ENCODE measurements around the gene SPECC1.
"Not testable (repeated sequence)": the region's sequence is repeated elsewhere in the genome, so short reads cannot be mapped to it uniquely, and the experiment has no call there.

Gene SPECC1

DNA sequence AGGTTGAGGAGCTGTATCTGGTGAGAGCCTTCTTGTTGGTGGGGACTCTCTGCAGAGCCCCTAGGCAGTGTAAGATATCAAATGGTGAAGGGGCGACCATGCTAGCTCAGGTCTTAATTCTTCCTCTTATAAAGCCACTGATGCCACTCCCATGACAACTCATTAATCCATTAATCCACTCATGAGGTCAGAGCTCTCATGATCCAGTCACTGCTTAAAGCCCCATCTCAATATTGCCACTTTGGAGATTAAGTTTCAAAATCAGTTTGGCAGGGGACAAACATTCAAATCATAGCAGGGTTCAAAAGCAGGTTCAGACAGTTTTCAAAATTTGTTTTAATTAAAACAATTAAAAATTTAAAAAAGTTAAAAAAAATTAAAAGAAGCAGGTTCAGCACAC lies 13.1 kb upstream of the SPECC1 start:
- Mint-ChIP-seq H3K27me3 (peaks cover 22% of the 10 kb centered on the region), H3K4me1 (peaks cover 7% of the 10 kb centered on the region), H3K27ac (no peak overlapping the region), H3K9me3 (no peaks in the 10 kb centered on the region), H3K4me3 (no peak overlapping the region)
- no peak for DNase-seq
- no peak for ATAC-seq

GRCh38 chr17:19996502-19996901 lies 12.7 kb upstream of the SPECC1 start:
- DNase-seq (no peak), ATAC-seq (no peak)
- Mint-ChIP-seq H3K4me1 (peaks cover 7% of the 10 kb centered on the region), H3K4me3 (no peak overlapping the region), H3K27ac (no peak overlapping the region), H3K27me3 (peaks cover 22% of the 10 kb centered on the region), H3K9me3 (no peaks in the 10 kb centered on the region)

DNA sequence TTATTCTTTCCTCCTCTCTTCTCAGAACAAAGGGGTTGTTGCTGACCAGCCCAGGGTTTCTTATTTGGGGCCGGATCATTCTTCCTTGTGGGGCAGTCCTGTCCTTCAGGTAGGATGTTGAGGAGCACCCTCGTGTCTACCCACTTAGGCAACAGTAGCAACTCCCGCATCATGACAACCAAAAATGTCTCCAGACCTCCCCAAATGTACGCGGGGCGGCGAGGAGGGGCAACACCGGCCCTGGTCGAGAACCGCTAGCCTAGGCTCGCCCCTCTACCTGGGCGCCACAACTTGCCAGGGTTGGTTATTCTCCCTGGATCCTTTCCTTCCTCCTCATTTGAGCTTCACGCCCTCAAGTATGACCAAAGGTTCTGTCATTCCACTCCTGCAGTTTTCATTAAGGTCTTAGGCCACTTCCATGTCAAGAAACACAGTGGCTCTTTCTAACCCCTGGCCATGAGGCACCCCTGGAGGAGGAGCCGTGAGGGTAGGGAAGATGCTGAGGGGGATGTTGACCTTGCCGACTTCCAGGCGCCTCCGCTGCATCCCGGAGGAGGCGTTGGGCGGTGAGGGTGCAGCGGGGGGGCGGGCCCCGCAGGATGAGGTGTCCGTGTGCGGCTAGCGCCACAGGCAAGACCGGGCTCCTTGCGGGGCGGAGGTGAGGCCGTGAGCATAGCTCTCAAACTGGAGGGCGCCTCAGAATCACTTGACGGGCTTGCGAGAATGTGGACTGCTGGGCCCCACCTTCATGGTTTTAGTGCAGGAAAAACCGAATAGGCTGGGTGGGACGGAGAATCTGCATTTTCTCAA lies 712 bp upstream of the SPECC1 start:
- peak; percentile 48 for ATAC-seq
- peaks cover 10% of the 10 kb centered on the region for H3K4me1 Mint-ChIP-seq
- peak overlapping the region; percentile 76 to 77 for H3K4me3 Mint-ChIP-seq
- H3K9me3 Mint-ChIP-seq, result no peaks in the 10 kb centered on the region
- H3K27me3 Mint-ChIP-seq, result peaks cover 74% of the 10 kb centered on the region
- DNase-seq, result no peak
- no peak overlapping the region for H3K27ac Mint-ChIP-seq

- H3K27me3 Mint-ChIP-seq, result peaks cover 80% of the 10 kb centered on the region
- no peak overlapping the region for H3K27ac Mint-ChIP-seq
Observed at GRCh38 chr17:20009052-20009301, 182 bp upstream of the SPECC1 start.

DNA sequence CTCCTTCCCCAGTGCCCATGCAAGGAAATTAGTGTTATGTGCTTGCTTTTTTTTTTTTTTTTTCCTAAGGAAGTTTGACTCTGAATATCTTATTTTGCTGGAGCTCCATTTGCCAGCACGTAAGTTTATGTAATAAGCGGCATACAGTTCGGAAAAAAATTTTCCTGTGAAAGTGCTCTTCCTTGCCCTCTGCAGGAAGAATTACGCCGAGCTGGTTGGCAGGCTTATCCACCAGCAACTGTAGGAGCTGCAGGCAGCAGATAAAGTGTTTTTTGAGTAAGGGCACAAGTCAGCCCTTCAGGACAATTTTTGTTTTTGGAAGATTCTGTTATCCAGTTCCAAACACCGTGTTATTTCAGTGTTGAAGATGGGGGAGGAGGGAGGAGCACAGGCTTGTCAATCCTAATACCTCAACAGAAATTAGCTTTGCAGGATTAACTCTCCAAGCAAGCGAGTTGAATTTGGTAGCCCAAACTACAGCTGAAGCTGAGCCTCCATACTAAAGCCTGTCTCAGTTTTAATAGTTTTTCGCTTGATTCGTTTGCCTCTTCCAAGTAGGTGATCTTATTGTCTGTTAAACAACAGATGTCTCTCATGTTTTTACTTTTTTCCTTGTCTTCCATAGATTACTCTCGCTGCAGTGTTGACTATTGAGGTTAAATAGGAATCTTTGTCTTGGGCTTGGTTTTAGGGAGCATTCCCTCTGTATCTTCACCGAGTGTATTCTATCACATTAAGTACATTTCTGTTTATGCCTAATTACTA lies 1.1 kb downstream of the SPECC1 start:
- Mint-ChIP-seq H3K4me1 (peaks cover 10% of the 10 kb centered on the region), H3K27ac (no peak overlapping the region), H3K9me3 (no peaks in the 10 kb centered on the region), H3K4me3 (peak overlapping the region; percentile 69 to 78), H3K27me3 (peaks cover 83% of the 10 kb centered on the region)
- ATAC-seq (no peak), DNase-seq (no peak)

More at GRCh38 chr17:20009052-20009301, 182 bp upstream of the SPECC1 start:
- Mint-ChIP-seq H3K4me3 (peak overlapping the region; percentile 76 to 77), H3K4me1 (peaks cover 10% of the 10 kb centered on the region), H3K9me3 (no peaks in the 10 kb centered on the region)
- no peak for DNase-seq
- no peak for ATAC-seq

- peaks cover 10% of the 10 kb centered on the region for H3K4me1 Mint-ChIP-seq
- no peak overlapping the region for H3K27ac Mint-ChIP-seq
- no peaks in the 10 kb centered on the region for H3K9me3 Mint-ChIP-seq
- peaks cover 77% of the 10 kb centered on the region for H3K27me3 Mint-ChIP-seq
- peak overlapping the region in 1 of 2 donors; percentile 78 for H3K4me3 Mint-ChIP-seq
- DNase-seq, result no peak
- no peak for ATAC-seq
Observed at GRCh38 chr17:20010936-20011335, 1.8 kb downstream of the SPECC1 start.

DNA sequence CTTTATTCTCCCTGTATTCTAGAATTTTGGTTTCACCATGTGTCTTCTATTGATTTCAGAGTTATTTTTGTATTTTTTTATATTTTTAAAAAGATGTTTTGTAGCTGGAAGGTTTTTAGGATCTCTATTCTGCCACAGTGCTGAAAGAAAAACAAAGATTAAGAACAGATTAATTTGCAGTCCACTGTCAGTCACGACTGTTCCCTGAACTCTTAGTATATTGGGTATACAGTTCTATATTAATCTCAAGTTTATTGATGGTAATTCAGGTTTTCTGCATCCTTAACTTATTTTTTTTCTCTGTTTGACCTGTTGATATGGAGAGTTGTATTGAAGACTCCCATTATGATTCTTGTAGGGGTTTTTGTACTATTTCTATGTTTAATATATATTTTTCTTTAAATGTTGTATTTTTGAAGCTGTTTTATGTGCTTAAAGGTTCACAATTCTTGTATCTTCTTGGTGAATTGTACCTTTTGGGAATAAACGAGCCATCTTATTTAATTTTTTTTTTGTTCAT lies 2.9 kb downstream of the SPECC1 start:
- H3K4me1 Mint-ChIP-seq, result peaks cover 10% of the 10 kb centered on the region
- ATAC-seq (no peak), DNase-seq (no peak)
- H3K9me3 Mint-ChIP-seq, result no peaks in the 10 kb centered on the region
- H3K4me3 Mint-ChIP-seq, result no peak overlapping the region
- peaks cover 66% of the 10 kb centered on the region for H3K27me3 Mint-ChIP-seq
- H3K27ac Mint-ChIP-seq, result no peak overlapping the region

GRCh38 chr17:20016475-20016992 lies 7.4 kb downstream of the SPECC1 start:
- not testable (repeated sequence) for ATAC-seq, DNase-seq, H3K4me1 Mint-ChIP-seq, H3K4me3 Mint-ChIP-seq, H3K9me3 Mint-ChIP-seq, H3K27ac Mint-ChIP-seq
- peaks cover 37% of the 10 kb centered on the region for H3K27me3 Mint-ChIP-seq

DNA sequence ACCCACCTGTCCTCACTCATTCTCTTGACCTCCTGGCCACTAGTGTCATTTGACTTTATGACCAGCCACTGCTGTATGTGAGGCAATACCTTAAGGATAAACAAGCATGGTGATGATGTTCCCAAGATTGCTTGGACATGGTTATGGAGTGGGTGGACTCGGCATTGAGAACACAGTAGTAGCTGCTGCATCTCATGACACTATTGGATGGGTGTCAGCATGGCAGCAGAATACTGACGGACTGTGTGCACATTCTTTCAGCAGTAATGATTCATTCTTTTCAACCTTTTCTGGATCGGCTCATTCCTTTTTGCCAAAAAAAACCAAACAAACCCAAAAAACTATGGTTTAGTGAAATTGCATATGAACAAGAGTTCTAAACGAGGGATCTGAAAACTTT lies 13.5 kb downstream of the SPECC1 start:
- DNase-seq (no peak), ATAC-seq (no peak)
- H3K27me3 Mint-ChIP-seq, result peaks cover 8% of the 10 kb centered on the region
- H3K9me3 Mint-ChIP-seq, result no peaks in the 10 kb centered on the region
- H3K4me3 Mint-ChIP-seq, result no peak overlapping the region
- H3K4me1 Mint-ChIP-seq, result no peaks in the 10 kb centered on the region
- H3K27ac Mint-ChIP-seq, result no peak overlapping the region

DNA sequence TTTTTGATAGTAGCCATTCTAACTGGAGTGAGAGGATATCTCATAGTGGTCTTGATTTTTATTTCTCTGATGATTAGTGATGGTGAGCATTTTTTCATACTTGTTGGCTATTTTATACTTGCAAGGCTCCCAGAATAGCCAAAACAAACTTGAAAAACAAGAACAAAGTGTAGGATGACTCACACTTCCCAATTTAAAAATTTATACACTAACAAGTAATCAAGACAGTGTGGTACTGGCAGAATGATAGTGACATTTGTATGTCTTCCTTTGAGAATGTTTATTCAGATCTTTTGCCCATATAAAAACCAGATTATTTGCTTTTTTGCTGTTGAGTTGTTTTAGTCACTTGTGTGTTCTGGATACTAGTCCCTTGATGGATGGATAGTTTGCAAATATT lies 17.8 kb downstream of the SPECC1 start:
- DNase-seq, result no peak
- Mint-ChIP-seq H3K27me3 (peaks cover 8% of the 10 kb centered on the region), H3K4me1 (no peaks in the 10 kb centered on the region), H3K4me3 (no peak overlapping the region), H3K27ac (no peak overlapping the region), H3K9me3 (no peaks in the 10 kb centered on the region)
- no peak for ATAC-seq

DNA sequence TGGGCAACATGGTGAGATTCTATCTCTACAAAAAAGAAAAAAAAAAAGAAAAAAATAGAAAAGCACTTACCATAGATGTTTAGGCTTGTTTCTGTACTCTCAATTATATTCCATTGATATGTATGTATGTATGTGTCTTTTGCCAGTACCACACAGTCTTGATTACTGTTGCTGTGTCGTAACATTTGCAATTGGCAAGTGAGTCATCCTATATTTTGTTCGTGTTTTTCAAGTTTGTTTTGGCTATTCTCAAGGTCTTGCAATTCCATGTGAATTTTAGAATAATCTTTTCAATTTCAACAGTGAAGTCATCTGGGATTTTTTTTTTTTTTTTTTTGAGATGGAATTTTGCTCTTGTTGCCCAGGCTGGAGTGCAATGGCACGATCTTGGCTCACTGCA lies 19.3 kb downstream of the SPECC1 start:
- Mint-ChIP-seq H3K27ac (no peak overlapping the region), H3K4me3 (no peak overlapping the region), H3K27me3 (peaks cover 8% of the 10 kb centered on the region), H3K9me3 (no peaks in the 10 kb centered on the region), H3K4me1 (peaks cover 7% of the 10 kb centered on the region)
- no peak for DNase-seq
- ATAC-seq, result no peak

DNA sequence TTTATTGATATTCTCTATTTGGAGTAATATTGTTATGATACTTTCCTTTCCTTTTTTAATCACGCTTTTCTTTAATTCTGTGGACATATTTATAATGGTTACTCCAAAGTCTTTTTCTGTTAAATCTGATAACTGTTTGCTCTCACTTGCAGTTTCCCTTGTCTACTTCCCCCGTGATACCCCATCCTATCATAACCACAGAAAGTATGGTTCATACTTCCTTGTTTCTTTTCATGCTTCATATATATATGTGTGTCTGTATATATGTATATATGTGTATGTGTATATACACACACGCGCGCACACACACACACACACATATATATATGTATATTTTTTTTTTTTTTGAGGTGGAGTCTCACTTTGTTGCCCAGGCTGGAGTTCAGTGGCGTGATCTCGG lies 23.5 kb downstream of the SPECC1 start:
- H3K9me3 Mint-ChIP-seq, result no peaks in the 10 kb centered on the region
- H3K27me3 Mint-ChIP-seq, result peaks cover under 1% of the 10 kb centered on the region
- peak overlapping the region in 1 of 2 donors; percentile 4 for H3K27ac Mint-ChIP-seq
- peaks cover 7% of the 10 kb centered on the region for H3K4me1 Mint-ChIP-seq
- ATAC-seq (no peak), DNase-seq (no peak)
- H3K4me3 Mint-ChIP-seq, result no peak overlapping the region

DNA sequence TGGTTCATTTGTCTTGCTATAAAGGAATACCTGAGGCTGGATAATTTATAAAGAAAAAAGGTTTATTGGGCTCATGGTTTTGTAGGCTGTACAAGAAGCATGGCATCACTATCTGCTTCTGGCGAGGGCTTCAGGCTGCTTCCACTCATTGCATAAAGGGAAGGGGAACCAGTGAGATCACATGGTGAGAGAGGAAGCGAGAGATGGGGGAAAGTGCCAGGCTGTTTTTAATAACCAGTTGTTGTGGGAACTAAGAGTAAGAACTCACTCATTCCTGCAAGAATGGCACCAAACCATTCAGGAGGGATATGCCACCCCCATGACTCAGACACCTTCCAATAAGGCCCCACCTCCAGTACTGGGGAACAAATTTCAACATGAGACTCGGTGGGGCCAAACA lies 24.3 kb downstream of the SPECC1 start:
- H3K4me3 Mint-ChIP-seq, result no peak overlapping the region
- ATAC-seq, result no peak
- peaks cover 7% of the 10 kb centered on the region for H3K4me1 Mint-ChIP-seq

DNA sequence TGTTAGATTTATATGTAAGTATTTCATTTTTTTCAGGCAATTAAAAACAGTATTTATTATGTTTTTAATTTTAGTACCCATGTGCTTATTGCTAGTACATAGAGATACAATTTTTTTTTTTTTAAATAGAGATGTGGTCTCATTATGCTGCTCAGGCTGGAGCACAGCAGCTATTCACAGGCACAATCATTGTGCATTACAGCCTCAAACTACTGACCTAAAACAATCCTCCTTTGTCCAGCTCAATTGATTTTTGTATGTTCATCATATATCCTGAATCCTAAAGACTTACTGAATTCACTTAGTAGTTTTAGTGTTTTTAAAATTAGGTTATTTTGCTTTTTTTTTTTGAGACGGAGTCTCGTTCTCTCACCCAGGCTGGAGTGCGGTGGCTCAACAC lies 26.3 kb downstream of the SPECC1 start:
- Mint-ChIP-seq H3K27ac (no peak overlapping the region), H3K27me3 (no peaks in the 10 kb centered on the region), H3K4me3 (no peak overlapping the region), H3K9me3 (no peaks in the 10 kb centered on the region), H3K4me1 (peaks cover 7% of the 10 kb centered on the region)
- ATAC-seq (no peak), DNase-seq (no peak)

More for the DNA sequence above, 24.3 kb downstream of the SPECC1 start:
- Mint-ChIP-seq H3K9me3 (no peaks in the 10 kb centered on the region), H3K27me3 (no peaks in the 10 kb centered on the region), H3K27ac (no peak overlapping the region)
- no peak for DNase-seq

DNA sequence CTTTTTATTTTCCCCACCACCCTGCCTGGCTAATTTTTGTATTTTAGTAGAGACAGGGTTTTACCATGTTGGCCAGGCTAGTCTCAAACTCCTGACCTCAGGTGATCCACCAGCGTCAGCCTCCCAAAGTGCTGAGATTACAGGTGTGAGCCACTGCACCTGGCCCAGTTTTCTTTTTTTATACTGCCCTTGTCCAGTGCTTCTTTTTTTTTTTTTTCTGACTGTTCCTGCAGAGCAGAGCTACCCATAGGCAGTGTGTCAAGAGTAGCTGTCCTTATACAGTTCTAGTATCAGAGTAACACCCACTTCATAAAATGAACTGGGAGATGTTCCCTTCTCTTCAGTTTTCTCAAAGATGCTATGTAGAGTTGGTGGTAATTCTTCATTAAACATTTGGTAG lies 28.1 kb downstream of the SPECC1 start:
- H3K27me3 Mint-ChIP-seq, H3K27ac Mint-ChIP-seq, H3K4me1 Mint-ChIP-seq, ATAC-seq, DNase-seq, H3K9me3 Mint-ChIP-seq, H3K4me3 Mint-ChIP-seq: not testable (repeated sequence)

DNA sequence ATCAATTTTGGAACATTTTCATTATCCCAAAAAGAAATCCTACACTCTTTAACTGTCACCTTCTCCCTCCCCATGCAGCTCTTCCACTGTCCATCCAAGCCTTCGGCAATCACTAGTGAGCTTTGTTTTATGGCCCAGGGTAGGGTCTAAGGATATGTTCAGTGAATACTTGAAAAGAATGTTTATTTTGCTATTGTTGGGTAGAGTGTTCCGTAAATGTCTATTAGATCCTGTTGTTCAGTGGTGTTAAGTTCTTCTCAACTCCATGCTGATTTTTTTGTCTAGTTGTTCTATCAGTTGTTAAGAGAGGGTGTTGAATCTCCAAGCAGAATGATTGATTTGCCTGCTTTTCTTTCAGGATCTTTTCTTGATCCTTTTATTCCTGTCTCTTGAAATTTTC lies 29.9 kb downstream of the SPECC1 start:
- ATAC-seq (no peak), DNase-seq (no peak)
- Mint-ChIP-seq H3K4me1 (peaks cover 13% of the 10 kb centered on the region), H3K9me3 (no peaks in the 10 kb centered on the region), H3K27ac (no peak overlapping the region), H3K27me3 (peaks cover 6% of the 10 kb centered on the region), H3K4me3 (no peak overlapping the region)
